ENCODE measurements around the gene PBX1.

DNA sequence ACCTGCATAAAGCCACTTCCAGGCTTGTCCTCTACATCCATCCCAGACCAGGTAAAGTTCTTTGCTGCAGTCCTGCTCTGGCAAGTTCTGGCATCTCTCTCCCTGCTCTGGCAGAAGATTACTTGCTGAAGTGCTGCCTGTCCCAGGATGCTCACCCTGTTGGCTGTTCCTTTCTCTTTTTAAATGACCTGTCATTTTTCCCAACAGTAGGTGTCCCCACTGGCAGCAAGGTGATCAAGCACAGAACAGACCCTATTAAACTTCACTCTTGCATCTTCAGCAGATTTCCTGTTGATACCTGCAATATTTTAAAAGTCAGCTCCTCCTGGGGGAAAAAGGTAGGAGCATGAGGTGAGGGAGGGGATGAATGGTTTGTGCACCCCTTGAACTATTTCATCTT is 332.6 kb downstream of the PBX1 start:
- no peak for TF ChIP-seq POLR2AphosphoS5 (IDR thresholded peaks at IDR 0.05)
- TF ChIP-seq, protein P1, sequence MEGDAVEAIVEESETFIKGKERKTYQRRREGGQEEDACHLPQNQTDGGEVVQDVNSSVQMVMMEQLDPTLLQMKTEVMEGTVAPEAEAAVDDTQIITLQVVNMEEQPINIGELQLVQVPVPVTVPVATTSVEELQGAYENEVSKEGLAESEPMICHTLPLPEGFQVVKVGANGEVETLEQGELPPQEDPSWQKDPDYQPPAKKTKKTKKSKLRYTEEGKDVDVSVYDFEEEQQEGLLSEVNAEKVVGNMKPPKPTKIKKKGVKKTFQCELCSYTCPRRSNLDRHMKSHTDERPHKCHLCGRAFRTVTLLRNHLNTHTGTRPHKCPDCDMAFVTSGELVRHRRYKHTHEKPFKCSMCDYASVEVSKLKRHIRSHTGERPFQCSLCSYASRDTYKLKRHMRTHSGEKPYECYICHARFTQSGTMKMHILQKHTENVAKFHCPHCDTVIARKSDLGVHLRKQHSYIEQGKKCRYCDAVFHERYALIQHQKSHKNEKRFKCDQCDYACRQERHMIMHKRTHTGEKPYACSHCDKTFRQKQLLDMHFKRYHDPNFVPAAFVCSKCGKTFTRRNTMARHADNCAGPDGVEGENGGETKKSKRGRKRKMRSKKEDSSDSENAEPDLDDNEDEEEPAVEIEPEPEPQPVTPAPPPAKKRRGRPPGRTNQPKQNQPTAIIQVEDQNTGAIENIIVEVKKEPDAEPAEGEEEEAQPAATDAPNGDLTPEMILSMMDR (IDR thresholded peaks at IDR 0.05) = no peak
- no peak for TF ChIP-seq POLR2A (IDR thresholded peaks at IDR 0.05)

Data from breast epithelium (tissue), 3 donors.